ENCODE data around the gene NPHS1.

GRCh38 chr19:35789978-35790944 lies 62.0 kb downstream of the NPHS1 start:
- TF ChIP-seq CTCF (IDR thresholded peaks at IDR 0.05) (no peak), POLR2AphosphoS5 (IDR thresholded peaks at IDR 0.05; ENCODE audit: low read depth, low read length) (no peak), TCF7L2 (IDR thresholded peaks at IDR 0.05; ENCODE audit: low read depth, low read length) (no peak), REST (IDR thresholded peaks at IDR 0.05; ENCODE audit: insufficient read depth in 1 of 2, low read depth in 2 of 2, low read length in 1 of 2) (no peak)
